ENCODE results near the gene NEK6.
"Not testable (repeated sequence)": the region's sequence is repeated elsewhere in the genome, so short reads cannot be mapped to it uniquely, and the experiment has no call there.

Gene NEK6

GRCh38 chr9:124242331-124243194, 15.2 kb upstream of the NEK6 start:
- Histone ChIP-seq H3F3A (ENCODE audit: control insufficient read depth, insufficient read depth) (0 out of 2 replicates have a peak, but pooled peaks cover 4% of the 10 kb centered on the region), H3K27ac (ENCODE audit: low read depth, low read length) (no peak overlapping the region), H3K27me3 (ENCODE audit: control insufficient read depth, low read length) (no peaks in the 10 kb centered on the region), H3K9me3 (ENCODE audit: control insufficient read depth, insufficient read depth, low read length) (no peaks in the 10 kb centered on the region), H3K4me1 (ENCODE audit: control insufficient read depth, low read length) (peaks cover 32% of the 10 kb centered on the region), H3K4me2 (ENCODE audit: low read length) (peak overlapping the region; percentile 93), H3K4me3 (ENCODE audit: low read length) (peak overlapping the region; percentile 70), H3K36me3 (ENCODE audit: control insufficient read depth, low read length) (no peaks in the 10 kb centered on the region), H4K20me1 (ENCODE audit: control insufficient read depth, insufficient read depth, low read depth, low read length) (no peaks in the 10 kb centered on the region), H3K79me2 (ENCODE audit: control insufficient read depth, low read length) (no peaks in the 10 kb centered on the region), H3K9me2 (replicated peaks; ENCODE audit: control insufficient read depth, low read length) (no peaks in the 10 kb centered on the region)
- TF ChIP-seq EZH2phosphoT487 (IDR thresholded peaks at IDR 0.05; ENCODE audit: borderline replicate concordance, low read length) = no peak
- no peak for TF ChIP-seq CTCF (IDR thresholded peaks at IDR 0.05; ENCODE audit: low read depth, low read length, poor library complexity, severe bottlenecking)

- not testable (repeated sequence) for H3K9me3 ChIP-seq (ENCODE audit: control insufficient read depth, insufficient read depth, low read length); H3K4me2 ChIP-seq (ENCODE audit: low read length); H3K79me2 ChIP-seq (ENCODE audit: control insufficient read depth, low read length); H3K4me3 ChIP-seq (ENCODE audit: low read length); H3K27me3 ChIP-seq (ENCODE audit: control insufficient read depth, low read length); H3F3A ChIP-seq (ENCODE audit: control insufficient read depth, insufficient read depth); H3K27ac ChIP-seq (ENCODE audit: low read depth, low read length); H4K20me1 ChIP-seq (ENCODE audit: control insufficient read depth, insufficient read depth, low read depth, low read length); H3K9me2 ChIP-seq (replicated peaks; ENCODE audit: control insufficient read depth, low read length); H3K36me3 ChIP-seq (ENCODE audit: control insufficient read depth, low read length)
- peaks cover 12% of the 10 kb centered on the region for H3K4me1 ChIP-seq (ENCODE audit: control insufficient read depth, low read length)
These were observed 10.4 kb upstream of the NEK6 start for GRCh38 chr9:124247393-124247792.

GRCh38 chr9:124248066-124248465, 9.7 kb upstream of the NEK6 start:
- H3K9me3 ChIP-seq (ENCODE audit: control insufficient read depth, insufficient read depth, low read length) = no peaks in the 10 kb centered on the region

More at GRCh38 chr9:124248066-124248465, 9.7 kb upstream of the NEK6 start:
- Histone ChIP-seq H3K27ac (ENCODE audit: low read depth, low read length) (no peak overlapping the region), H3K4me1 (ENCODE audit: control insufficient read depth, low read length) (peaks cover 5% of the 10 kb centered on the region), H3K27me3 (ENCODE audit: control insufficient read depth, low read length) (no peaks in the 10 kb centered on the region), H3K36me3 (ENCODE audit: control insufficient read depth, low read length) (no peaks in the 10 kb centered on the region), H3F3A (ENCODE audit: control insufficient read depth, insufficient read depth) (no peaks in the 10 kb centered on the region), H3K4me2 (ENCODE audit: low read length) (no peak overlapping the region), H4K20me1 (ENCODE audit: control insufficient read depth, insufficient read depth, low read depth, low read length) (no peaks in the 10 kb centered on the region), H3K4me3 (ENCODE audit: low read length) (no peak overlapping the region), H3K9me2 (replicated peaks; ENCODE audit: control insufficient read depth, low read length) (no peaks in the 10 kb centered on the region), H3K79me2 (ENCODE audit: control insufficient read depth, low read length) (no peaks in the 10 kb centered on the region)
- TF ChIP-seq CTCF (IDR thresholded peaks at IDR 0.05; ENCODE audit: low read depth, low read length, poor library complexity, severe bottlenecking) (no peak), EZH2phosphoT487 (IDR thresholded peaks at IDR 0.05; ENCODE audit: borderline replicate concordance, low read length) (no peak)
